ENCODE measurements around the gene LYG1. TPM values are rescaled to one million over a fixed set of nuclear protein-coding genes. Genes with fewer than 3 reads are reported as not detected.
"Not testable (repeated sequence)": the region's sequence is repeated elsewhere in the genome, so short reads cannot be mapped to it uniquely, and the experiment has no call there.

The LYG1 gene
- total RNA-seq, result 1.8 TPM
- 21.5 TPM for polyA plus RNA-seq
- long read RNA-seq, donor 1, partial matches to known transcripts, result 0 of 1 reads
- long read RNA-seq, donor 1, other reads (novel, unspliced or antisense), result 0 of 1 reads
- long read RNA-seq, donor 2, partial matches to known transcripts, result 0 of 1 reads
- long read RNA-seq, donor 2, other reads (novel, unspliced or antisense), result 0 of 1 reads
- long read RNA-seq, donor 3, result 0 reads
- long read RNA-seq, donor 4, result 0 reads
- long read RNA-seq, donor 5, result 0 reads
- long read RNA-seq, donor 6, result 0 reads
- long read RNA-seq, donor 7, result 0 reads
- long read RNA-seq, donor 8, result 0 reads
- long read RNA-seq, donor 9, result 0 reads
- long read RNA-seq, donor 10, result 0 reads

DNA sequence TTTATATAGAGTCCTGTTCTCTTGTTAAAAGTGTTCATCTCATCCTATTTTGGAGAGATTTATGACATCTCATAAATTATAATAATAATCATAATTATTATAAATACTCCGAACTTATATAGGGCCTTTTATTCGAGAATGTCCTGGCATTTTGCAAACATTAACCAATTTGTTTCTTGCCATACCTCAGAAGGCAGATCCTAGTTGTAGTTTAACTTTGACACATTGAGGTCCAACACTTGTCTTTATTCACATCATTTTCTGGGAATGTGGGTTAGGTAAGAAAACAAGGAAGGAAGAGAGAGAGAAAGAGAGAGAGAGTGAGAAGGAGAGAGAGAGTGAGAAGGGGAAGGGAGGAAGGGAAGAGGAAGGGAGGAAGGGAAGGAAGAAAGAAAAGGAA, at the start of gene LYG1:
Gene LYG1, minus strand, starts transcription at position 101 of the 400 bp plus-strand sequence. CDS start 5,527 bp downstream, outside the sequence.
- not testable (repeated sequence) for H3K36me3 ChIP-seq (ENCODE audit: control insufficient read depth in 2 of 2, insufficient read depth in 2 of 2, low read length in 1 of 2); H3K9me3 ChIP-seq (ENCODE audit: control insufficient read depth in 2 of 2, insufficient read depth in 1 of 2, low read length in 1 of 2); DNase-seq (ENCODE audit: low read depth in 6 of 9, low spot score in 9 of 9); H3K4me3 ChIP-seq (ENCODE audit: low read length in 2 of 2); H3K4me1 ChIP-seq (ENCODE audit: control insufficient read depth in 2 of 2, insufficient read depth in 2 of 2, low read length in 2 of 2); H3K27me3 ChIP-seq (ENCODE audit: control insufficient read depth in 2 of 2, insufficient read depth in 1 of 2, low read length in 1 of 2); H3K27ac ChIP-seq (ENCODE audit: low read depth in 1 of 2, low read length in 1 of 2)
- WGBS, result 99% methylated on average over 2 of the region's 2 CpGs

- Histone ChIP-seq H3K4me1 (ENCODE audit: control insufficient read depth in 2 of 2, insufficient read depth in 2 of 2, low read length in 2 of 2) (no peaks in the 10 kb centered on the region), H3K9me3 (ENCODE audit: control insufficient read depth in 2 of 2, insufficient read depth in 1 of 2, low read length in 1 of 2) (no peaks in the 10 kb centered on the region), H3K4me3 (ENCODE audit: low read length in 2 of 2) (no peak overlapping the region), H3K27ac (ENCODE audit: low read depth in 1 of 2, low read length in 1 of 2) (no peak overlapping the region), H3K36me3 (ENCODE audit: control insufficient read depth in 2 of 2, insufficient read depth in 2 of 2, low read length in 1 of 2) (no peaks in the 10 kb centered on the region), H3K27me3 (ENCODE audit: control insufficient read depth in 2 of 2, insufficient read depth in 1 of 2, low read length in 1 of 2) (no peaks in the 10 kb centered on the region)
- DNase-seq (ENCODE audit: low read depth in 6 of 9, low spot score in 9 of 9), result no peak
These were observed 49.2 kb upstream of the LYG1 start for GRCh38 chr2:99350194-99350593.

GRCh38 chr2:99348173-99348572, 47.2 kb upstream of the LYG1 start:
- H3K27me3 ChIP-seq (ENCODE audit: control insufficient read depth in 2 of 2, insufficient read depth in 1 of 2, low read length in 1 of 2), result no peaks in the 10 kb centered on the region
- 83% methylated on average over 3 of the region's 3 CpGs for WGBS
- no peaks in the 10 kb centered on the region for H3K9me3 ChIP-seq (ENCODE audit: control insufficient read depth in 2 of 2, insufficient read depth in 1 of 2, low read length in 1 of 2)
- no peak for DNase-seq (ENCODE audit: low read depth in 6 of 9, low spot score in 9 of 9)
- H3K27ac ChIP-seq (ENCODE audit: low read depth in 1 of 2, low read length in 1 of 2), result no peak overlapping the region
- H3K4me1 ChIP-seq (ENCODE audit: control insufficient read depth in 2 of 2, insufficient read depth in 2 of 2, low read length in 2 of 2), result no peaks in the 10 kb centered on the region
- H3K4me3 ChIP-seq (ENCODE audit: low read length in 2 of 2), result no peak overlapping the region
- H3K36me3 ChIP-seq (ENCODE audit: control insufficient read depth in 2 of 2, insufficient read depth in 2 of 2, low read length in 1 of 2), result no peaks in the 10 kb centered on the region

- Histone ChIP-seq H3K4me3 (ENCODE audit: low read length in 2 of 2) (no peak overlapping the region), H3K27ac (ENCODE audit: low read depth in 1 of 2, low read length in 1 of 2) (no peak overlapping the region), H3K36me3 (ENCODE audit: control insufficient read depth in 2 of 2, insufficient read depth in 2 of 2, low read length in 1 of 2) (no peaks in the 10 kb centered on the region), H3K27me3 (ENCODE audit: control insufficient read depth in 2 of 2, insufficient read depth in 1 of 2, low read length in 1 of 2) (no peaks in the 10 kb centered on the region), H3K4me1 (ENCODE audit: control insufficient read depth in 2 of 2, insufficient read depth in 2 of 2, low read length in 2 of 2) (no peaks in the 10 kb centered on the region), H3K9me3 (ENCODE audit: control insufficient read depth in 2 of 2, insufficient read depth in 1 of 2, low read length in 1 of 2) (no peaks in the 10 kb centered on the region)
- DNase-seq (ENCODE audit: low read depth in 6 of 9, low spot score in 9 of 9), result no peak
These were observed 45.2 kb upstream of the LYG1 start for GRCh38 chr2:99346218-99346617.

DNA sequence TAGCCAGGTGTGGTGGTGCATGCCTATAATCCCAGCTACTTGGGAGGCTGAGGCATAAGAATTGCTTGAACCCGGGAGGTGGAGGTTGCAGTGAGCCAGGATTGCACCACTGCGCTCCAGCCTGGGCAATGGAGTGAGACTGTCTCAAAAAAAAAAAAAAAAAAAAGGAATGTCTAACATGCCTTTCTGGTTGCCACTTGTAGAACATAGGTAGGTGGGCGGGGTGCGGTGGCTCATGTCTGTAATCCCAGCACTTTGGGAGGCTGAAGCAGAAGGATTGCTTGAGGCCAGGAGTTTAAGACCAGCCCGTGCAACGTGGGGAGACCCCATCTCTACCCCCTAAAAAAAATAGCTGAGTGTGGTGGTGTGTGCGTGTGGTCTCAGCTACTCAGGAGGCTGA, 44.4 kb upstream of the LYG1 start:
- H3K36me3 ChIP-seq (ENCODE audit: control insufficient read depth in 2 of 2, insufficient read depth in 2 of 2, low read length in 1 of 2); DNase-seq (ENCODE audit: low read depth in 6 of 9, low spot score in 9 of 9): not testable (repeated sequence)

DNA sequence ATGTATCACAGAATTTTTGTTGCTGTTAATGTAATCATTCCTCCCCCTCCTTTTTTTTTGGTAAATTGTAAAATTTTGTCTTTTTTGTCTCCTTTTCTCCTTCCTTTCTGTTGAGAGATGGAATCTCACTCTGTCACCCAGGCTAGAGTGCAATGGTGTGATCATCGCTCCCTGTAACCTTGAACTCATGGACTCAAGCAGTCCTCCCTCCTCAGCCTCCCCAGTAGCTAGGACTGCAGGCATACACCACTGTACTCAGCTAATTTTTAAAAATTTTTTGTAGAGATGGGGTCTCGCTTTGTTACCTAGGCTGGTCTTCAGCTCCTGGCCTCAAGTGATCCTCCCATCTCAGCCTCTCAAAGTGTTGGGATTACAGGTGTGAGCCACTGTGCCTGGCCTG, 41.5 kb upstream of the LYG1 start:
- Histone ChIP-seq H3K9me3 (ENCODE audit: control insufficient read depth in 2 of 2, insufficient read depth in 1 of 2, low read length in 1 of 2) (no peaks in the 10 kb centered on the region), H3K27ac (ENCODE audit: low read depth in 1 of 2, low read length in 1 of 2) (no peak overlapping the region), H3K4me1 (ENCODE audit: control insufficient read depth in 2 of 2, insufficient read depth in 2 of 2, low read length in 2 of 2) (no peaks in the 10 kb centered on the region), H3K36me3 (ENCODE audit: control insufficient read depth in 2 of 2, insufficient read depth in 2 of 2, low read length in 1 of 2) (no peaks in the 10 kb centered on the region), H3K27me3 (ENCODE audit: control insufficient read depth in 2 of 2, insufficient read depth in 1 of 2, low read length in 1 of 2) (no peaks in the 10 kb centered on the region), H3K4me3 (ENCODE audit: low read length in 2 of 2) (no peak overlapping the region)
- no peak for DNase-seq (ENCODE audit: low read depth in 6 of 9, low spot score in 9 of 9)
- WGBS, result 99% methylated on average over 2 of the region's 2 CpGs

More for the DNA sequence above, 44.4 kb upstream of the LYG1 start:
- H3K27me3 ChIP-seq (ENCODE audit: control insufficient read depth in 2 of 2, insufficient read depth in 1 of 2, low read length in 1 of 2); H3K9me3 ChIP-seq (ENCODE audit: control insufficient read depth in 2 of 2, insufficient read depth in 1 of 2, low read length in 1 of 2); H3K4me3 ChIP-seq (ENCODE audit: low read length in 2 of 2); H3K4me1 ChIP-seq (ENCODE audit: control insufficient read depth in 2 of 2, insufficient read depth in 2 of 2, low read length in 2 of 2); H3K27ac ChIP-seq (ENCODE audit: low read depth in 1 of 2, low read length in 1 of 2): not testable (repeated sequence)
- 98% methylated on average over 7 of the region's 7 CpGs for WGBS

GRCh38 chr2:99340669-99341236, 39.8 kb upstream of the LYG1 start:
- DNase-seq (ENCODE audit: low read depth in 6 of 9, low spot score in 9 of 9), result no peak
- H3K27me3 ChIP-seq (ENCODE audit: control insufficient read depth in 2 of 2, insufficient read depth in 1 of 2, low read length in 1 of 2), result no peaks in the 10 kb centered on the region
- H3K36me3 ChIP-seq (ENCODE audit: control insufficient read depth in 2 of 2, insufficient read depth in 2 of 2, low read length in 1 of 2), result no peaks in the 10 kb centered on the region
- no peaks in the 10 kb centered on the region for H3K9me3 ChIP-seq (ENCODE audit: control insufficient read depth in 2 of 2, insufficient read depth in 1 of 2, low read length in 1 of 2)
- H3K4me3 ChIP-seq (ENCODE audit: low read length in 2 of 2), result no peak overlapping the region
- no peaks in the 10 kb centered on the region for H3K4me1 ChIP-seq (ENCODE audit: control insufficient read depth in 2 of 2, insufficient read depth in 2 of 2, low read length in 2 of 2)
- no peak overlapping the region for H3K27ac ChIP-seq (ENCODE audit: low read depth in 1 of 2, low read length in 1 of 2)
- WGBS, result 96% methylated on average over 8 of the region's 8 CpGs

- Histone ChIP-seq H3K27ac (ENCODE audit: low read depth in 1 of 2, low read length in 1 of 2) (peak overlapping the region; percentile 96), H3K4me3 (ENCODE audit: low read length in 2 of 2) (peak overlapping the region; percentile 70 to 85), H3K9me3 (ENCODE audit: control insufficient read depth in 2 of 2, insufficient read depth in 1 of 2, low read length in 1 of 2) (no peaks in the 10 kb centered on the region), H3K27me3 (ENCODE audit: control insufficient read depth in 2 of 2, insufficient read depth in 1 of 2, low read length in 1 of 2) (no peaks in the 10 kb centered on the region), H3K4me1 (ENCODE audit: control insufficient read depth in 2 of 2, insufficient read depth in 2 of 2, low read length in 2 of 2) (peaks cover 4% of the 10 kb centered on the region in 2 donors), H3K36me3 (ENCODE audit: control insufficient read depth in 2 of 2, insufficient read depth in 2 of 2, low read length in 1 of 2) (peaks cover 0 to 5% of the 10 kb centered on the region in 2 donors)
- peak; percentile 14 to 71 (median 35) for DNase-seq (ENCODE audit: low read depth in 6 of 9, low spot score in 9 of 9)
- 3% methylated on average over 17 of the region's 17 CpGs for WGBS
These were observed 37.1 kb upstream of the LYG1 start for GRCh38 chr2:99338029-99338585.

Measured in thymus (tissue), 14 donors.